GM18951 (cell line): ENCODE measurements around the gene ZFAND3.

ENCODE experiments used
- POLR2A ChIP-seq: IDR thresholded peaks from 4 replicates; pipeline ENCODE4 v1.6.1; 2011; ENCODE audit warnings: mild to moderate bottlenecking; ENCODE audit not compliant: insufficient read length, insufficient read depth; ENCODE audit errors: extremely low read depth
- in situ Hi-C: fragments of 300-500 bp; cut with MboI; formaldehyde crosslinking; loops from one replicate; pipeline ENCODE4 v1.12.0; 2022; ENCODE audit warnings: low sequenced_read_pairs, mixed read lengths, inconsistent platforms; ENCODE audit not compliant: unreplicated experiment

The ZFAND3 gene

GRCh38 chr6:37801605-37801940 is 18.0 kb upstream of the ZFAND3 start:
- in situ Hi-C loops: no loop called here
- no peak for TF ChIP-seq POLR2A

- in situ Hi-C loops: no loop called here
- TF ChIP-seq POLR2A: no peak
These were observed 16.7 kb upstream of the ZFAND3 start for GRCh38 chr6:37802810-37803209.

- in situ Hi-C loops: no loop called here
- TF ChIP-seq POLR2A: no peak
These were observed 14.9 kb upstream of the ZFAND3 start for GRCh38 chr6:37804586-37804985.

- no peak for TF ChIP-seq POLR2A
- in situ Hi-C loops: no loop called here
These were observed 13.3 kb upstream of the ZFAND3 start for GRCh38 chr6:37806213-37806612.

GRCh38 chr6:37807656-37808055 is 11.9 kb upstream of the ZFAND3 start:
- in situ Hi-C loops: no loop called here
- TF ChIP-seq POLR2A: no peak

GRCh38 chr6:37809197-37809543 is 10.4 kb upstream of the ZFAND3 start:
- in situ Hi-C loops: no loop called here

GRCh38 chr6:37812841-37813240 is 6.7 kb upstream of the ZFAND3 start:
- TF ChIP-seq POLR2A: no peak
- in situ Hi-C loops: no loop called here

More at GRCh38 chr6:37809197-37809543, 10.4 kb upstream of the ZFAND3 start:
- no peak for TF ChIP-seq POLR2A

- no peak for TF ChIP-seq POLR2A
- in situ Hi-C loops: no loop called here
These were observed 5.2 kb upstream of the ZFAND3 start for GRCh38 chr6:37814374-37814773.

GRCh38 chr6:37816599-37817375 is 2.7 kb upstream of the ZFAND3 start:
- in situ Hi-C loops: no loop called here
- no peak for TF ChIP-seq POLR2A

GRCh38 chr6:37818536-37819176 is 871 bp upstream of the ZFAND3 start:
- TF ChIP-seq POLR2A: peak; percentile 96

GRCh38 chr6:37819802-37820717 is 533 bp downstream of the ZFAND3 start:
- peak; percentile 36 for TF ChIP-seq POLR2A

More at GRCh38 chr6:37818536-37819176, 871 bp upstream of the ZFAND3 start:
- in situ Hi-C loops: no loop called here

GRCh38 chr6:37820718-37821079 is 1.2 kb downstream of the ZFAND3 start:
- in situ Hi-C loops: no loop called here
- TF ChIP-seq POLR2A: no peak

More at GRCh38 chr6:37819802-37820717, 533 bp downstream of the ZFAND3 start:
- in situ Hi-C loops: no loop called here

- in situ Hi-C loops: no loop called here
- no peak for TF ChIP-seq POLR2A
These were observed 1.9 kb downstream of the ZFAND3 start for GRCh38 chr6:37821446-37821845.
